GM19452 (cell line): ENCODE data around the gene CMSS1.

Experiments used
- ATAC-seq: cut with Tn5 transposase; IDR thresholded peaks from one replicate; pipeline ENCODE4 v1.9.1; 2021; ENCODE audit not compliant: unreplicated experiment

Gene CMSS1

GRCh38 chr3:100124201-100124761 is 306.6 kb downstream of the CMSS1 start:
- ATAC-seq, result no peak

- no peak for ATAC-seq
Observed at GRCh38 chr3:100125161-100125938, 307.7 kb downstream of the CMSS1 start.

GRCh38 chr3:100127792-100128191 is 310.1 kb downstream of the CMSS1 start:
- ATAC-seq, result no peak

- ATAC-seq, result no peak
Observed at GRCh38 chr3:100128565-100128964, 310.9 kb downstream of the CMSS1 start.

GRCh38 chr3:100129941-100130340 is 312.3 kb downstream of the CMSS1 start:
- no peak for ATAC-seq

- no peak for ATAC-seq
Observed at GRCh38 chr3:100131241-100131640, 313.6 kb downstream of the CMSS1 start.

- ATAC-seq, result no peak
Observed at GRCh38 chr3:100136921-100137320, 319.3 kb downstream of the CMSS1 start.

- ATAC-seq, result no peak
Observed at GRCh38 chr3:100140976-100141375, 323.3 kb downstream of the CMSS1 start.

GRCh38 chr3:100141586-100141985 is 323.9 kb downstream of the CMSS1 start:
- ATAC-seq, result no peak

GRCh38 chr3:100144255-100144866 is 326.7 kb downstream of the CMSS1 start:
- peak; percentile 86 for ATAC-seq

- no peak for ATAC-seq
Observed at GRCh38 chr3:100149130-100149529, 331.5 kb downstream of the CMSS1 start.

GRCh38 chr3:100149713-100150415 is 332.2 kb downstream of the CMSS1 start:
- no peak for ATAC-seq

GRCh38 chr3:100150473-100150872 is 332.8 kb downstream of the CMSS1 start:
- no peak for ATAC-seq

GRCh38 chr3:100151024-100151707 is 333.5 kb downstream of the CMSS1 start:
- ATAC-seq, result no peak

GRCh38 chr3:100154171-100154570 is 336.5 kb downstream of the CMSS1 start:
- no peak for ATAC-seq

- ATAC-seq, result no peak
Observed at GRCh38 chr3:100155128-100155527, 337.5 kb downstream of the CMSS1 start.

GRCh38 chr3:100155590-100155989 is 337.9 kb downstream of the CMSS1 start:
- no peak for ATAC-seq

GRCh38 chr3:100157685-100158084 is 340.0 kb downstream of the CMSS1 start:
- no peak for ATAC-seq

- no peak for ATAC-seq
Observed at GRCh38 chr3:100158918-100159330, 341.3 kb downstream of the CMSS1 start.

- ATAC-seq, result no peak
Observed at GRCh38 chr3:100159331-100160153, 341.9 kb downstream of the CMSS1 start.
